H9 (cell line): ENCODE results near the gene TEAD1. TPM values are rescaled to one million over a fixed set of nuclear protein-coding genes. Genes with fewer than 3 reads are reported as not detected.

Experiments used
- DNase-seq: peaks from one replicate; pipeline ENCODE4 v3.0.0-alpha.2; 2017
- H2AFZ ChIP-seq: one replicate; pipeline ENCODE4 v1.6.1; 2013; ENCODE audit warnings: mild to moderate bottlenecking, low read length, control low read depth, moderate library complexity
- H2AK5ac ChIP-seq: 2 replicates; pipeline ENCODE4 v1.6.1; 2013; ENCODE audit warnings: low read length, control low read depth, mixed read lengths; ENCODE audit not compliant: insufficient read length
- H2BK120ac ChIP-seq: one replicate; pipeline ENCODE4 v1.6.1; 2013; ENCODE audit warnings: low read depth, mild to moderate bottlenecking, low read length, control low read depth, inconsistent platforms; ENCODE audit not compliant: poor library complexity, severe bottlenecking
- H2BK12ac ChIP-seq: 2 replicates; pipeline ENCODE4 v1.6.1; 2013; ENCODE audit warnings: low read length, control low read depth, mixed read lengths, low read depth; ENCODE audit not compliant: insufficient read length
- H2BK15ac ChIP-seq: 2 replicates; pipeline ENCODE4 v1.6.1; 2013; ENCODE audit warnings: low read depth, low read length, control low read depth
- H2BK20ac ChIP-seq: one replicate; pipeline ENCODE4 v1.6.1; 2013; ENCODE audit warnings: low read depth, mild to moderate bottlenecking, low read length, control low read depth, inconsistent platforms; ENCODE audit not compliant: poor library complexity, severe bottlenecking
- H2BK5ac ChIP-seq: 2 replicates; pipeline ENCODE4 v1.6.1; 2013; ENCODE audit warnings: low read length, control low read depth, mixed read lengths; ENCODE audit not compliant: insufficient read length
- H3K14ac ChIP-seq: 2 replicates; pipeline ENCODE4 v1.6.1; 2013; ENCODE audit warnings: low read length, control low read depth; ENCODE audit not compliant: insufficient read depth
- H3K18ac ChIP-seq: 2 replicates; pipeline ENCODE4 v1.6.1; 2013; ENCODE audit warnings: low read depth, mild to moderate bottlenecking, mixed read lengths, low read length, control low read depth; ENCODE audit not compliant: insufficient read length
- H3K23ac ChIP-seq: 2 replicates; pipeline ENCODE4 v1.6.1; 2013; ENCODE audit warnings: low read length, control low read depth, mixed read lengths, low read depth; ENCODE audit not compliant: insufficient read length
- H3K23me2 ChIP-seq: 2 replicates; pipeline ENCODE4 v1.6.1; 2013; ENCODE audit warnings: low read depth, mild to moderate bottlenecking, mixed read lengths, low read length, control low read depth; ENCODE audit not compliant: insufficient read length, poor library complexity, severe bottlenecking
- H3K27ac ChIP-seq: 2 replicates; pipeline ENCODE4 v1.5.1; 2013; ENCODE audit warnings: low read length, control low read depth, mixed read lengths, low read depth; ENCODE audit not compliant: insufficient read length
- H3K27me3 ChIP-seq: 2 replicates; pipeline ENCODE4 v1.6.1; 2013; ENCODE audit warnings: low read length, control low read depth, inconsistent platforms; ENCODE audit not compliant: insufficient read depth
- H3K4ac ChIP-seq: 2 replicates; pipeline ENCODE4 v1.6.1; 2013; ENCODE audit warnings: low read depth, mild to moderate bottlenecking, control low read depth, inconsistent platforms, low read length, moderate library complexity
- H3K4me1 ChIP-seq: 2 replicates; pipeline ENCODE4 v1.6.1; 2013; ENCODE audit warnings: low read length, control low read depth, inconsistent platforms; ENCODE audit not compliant: insufficient read depth
- H3K4me2 ChIP-seq: 2 replicates; pipeline ENCODE4 v1.6.1; 2013; ENCODE audit warnings: low read length, control low read depth, mixed read lengths; ENCODE audit not compliant: insufficient read length, insufficient read depth
- H3K56ac ChIP-seq: 2 replicates; pipeline ENCODE4 v1.6.1; 2013; ENCODE audit warnings: low read depth, mild to moderate bottlenecking, mixed read lengths, low read length, control low read depth; ENCODE audit not compliant: insufficient read length
- H3K79me1 ChIP-seq: 2 replicates; pipeline ENCODE4 v1.6.1; 2013; ENCODE audit warnings: low read depth, mild to moderate bottlenecking, moderate library complexity, low read length, control low read depth, inconsistent platforms; ENCODE audit not compliant: insufficient read depth, poor library complexity, severe bottlenecking
- H3K79me2 ChIP-seq: 2 replicates; pipeline ENCODE4 v1.6.1; 2013; ENCODE audit warnings: low read length, control low read depth, inconsistent platforms; ENCODE audit not compliant: insufficient read depth
- H3K9ac ChIP-seq: 2 replicates; pipeline ENCODE4 v1.6.1; 2013; ENCODE audit warnings: low read length, control low read depth, mixed read lengths; ENCODE audit not compliant: insufficient read length; ENCODE audit errors: extremely low read depth
- H3K9me3 ChIP-seq: one replicate; pipeline ENCODE4 v1.6.1; 2013; ENCODE audit warnings: low read depth, low read length, inconsistent platforms; ENCODE audit not compliant: control insufficient read depth
- H3T11ph ChIP-seq: one replicate; pipeline ENCODE4 v1.6.1; 2013; ENCODE audit warnings: mild to moderate bottlenecking, low read length, control low read depth, inconsistent platforms
- H4K20me1 ChIP-seq: one replicate; pipeline ENCODE4 v1.6.1; 2013; ENCODE audit not compliant: control insufficient read depth, insufficient read length, insufficient read depth
- H4K5ac ChIP-seq: 2 replicates; pipeline ENCODE4 v1.6.1; 2013; ENCODE audit warnings: low read depth, mild to moderate bottlenecking, mixed read lengths, low read length, control low read depth; ENCODE audit not compliant: insufficient read length
- H4K8ac ChIP-seq: replicated peaks from 2 replicates; pipeline ENCODE4 v1.6.1; 2013; ENCODE audit warnings: low read length, control low read depth, mixed read lengths, low read depth; ENCODE audit not compliant: insufficient read length
- H4K91ac ChIP-seq: 2 replicates; pipeline ENCODE4 v1.6.1; 2013; ENCODE audit warnings: low read depth, mild to moderate bottlenecking, moderate library complexity, mixed read lengths, low read length, control low read depth; ENCODE audit not compliant: insufficient read length
- H3K27ac Mint-ChIP-seq, 3 experiments: 2 replicates in 2 of 3; 3 replicates in 1 of 3; pipeline ENCODE4 v1.8.0; 2020 to 2021; ENCODE audit warnings: mixed read lengths in 3 of 3, mild to moderate bottlenecking in 1 of 3, moderate library complexity in 1 of 3
- H3K27me3 Mint-ChIP-seq: 2 replicates; pipeline ENCODE4 v1.8.0; 2021; ENCODE audit warnings: low read depth, mild to moderate bottlenecking, moderate library complexity, mixed read lengths
- H3K36me3 Mint-ChIP-seq, 3 experiments: 2 replicates in 2 of 3; 3 replicates in 1 of 3; pipeline ENCODE4 v1.8.0; 2020 to 2021; ENCODE audit warnings: low read depth in 3 of 3, mixed read lengths in 3 of 3; ENCODE audit not compliant: insufficient read depth in 1 of 3
- H3K4me1 Mint-ChIP-seq, 2 experiments: 2 replicates each; pipeline ENCODE4 v1.8.0; 2020; ENCODE audit warnings: mixed read lengths in 2 of 2
- H3K4me3 Mint-ChIP-seq, 2 experiments: 2 replicates in 1 of 2; 3 replicates in 1 of 2; pipeline ENCODE4 v1.8.0; 2020 to 2021; ENCODE audit warnings: mild to moderate bottlenecking in 2 of 2, mixed read lengths in 2 of 2, moderate library complexity in 1 of 2
- H3K9me3 Mint-ChIP-seq, 2 experiments: 2 replicates in 1 of 2; 3 replicates in 1 of 2; pipeline ENCODE4 v1.8.0; 2020; ENCODE audit warnings: mild to moderate bottlenecking in 2 of 2, mixed read lengths in 2 of 2, moderate library complexity in 1 of 2
- CTCF ChIP-seq: fragments of 200-600 bp; sonication (generic); conservative IDR thresholded peaks from 3 replicates; pipeline ENCODE4 v1.8.0; 2021; ENCODE audit warnings: antibody characterized with exemption, mild to moderate bottlenecking
- WGBS: extraction: QIAGEN DNeasy Blood & Tissue Kit; methylation state at CpG from one replicate; pipeline ENCODE4 v1.1.7; 2013; ENCODE audit warnings: missing lambda C conversion rate, low lambda C conversion rate, mixed read lengths; ENCODE audit not compliant: insufficient read length; ENCODE audit errors: extremely low coverage; 5-methylcytosine and 5-hydroxymethylcytosine counted together
- total RNA-seq: library from RNA; stranded (reverse); gene quantifications from 2 replicates; pipeline ENCODE4 v1.2.1, GENCODE V29; 2021

Gene TEAD1
- total RNA-seq, 1 experiment from 2014 or later, result 75.1 TPM

- Mint-ChIP-seq H3K27ac (no peak overlapping the region; a peak in 1 of 7 replicates), H3K4me1 (peaks cover 78 to 80% of the 10 kb centered on the region in 2 experiments), H3K36me3 (peaks cover 5 to 14% (median 11%) of the 10 kb centered on the region in 3 experiments), H3K27me3 (peaks cover 28% of the 10 kb centered on the region), H3K9me3 (peaks cover 0 to 2% of the 10 kb centered on the region in 2 experiments; a peak in 1 of 5 replicates), H3K4me3 (peak overlapping the region in 1 of 2 experiments; percentile 78; a peak in 3 of 5 replicates)
- peaks cover 28% of the 10 kb centered on the region for H3K4me1 ChIP-seq
- no peak overlapping the region for H2AFZ ChIP-seq
- H3K18ac ChIP-seq, result no peak overlapping the region
- no peak overlapping the region for H3K23ac ChIP-seq
- peak overlapping the region; percentile 2 for H3K9ac ChIP-seq
- no peak overlapping the region for H4K5ac ChIP-seq
- no peak overlapping the region for H3K56ac ChIP-seq
- H2BK5ac ChIP-seq, result no peak overlapping the region
- H3K23me2 ChIP-seq, result peaks cover 8% of the 10 kb centered on the region
- peaks cover 25% of the 10 kb centered on the region; the same call in 1 of the 2 replicates for H3K79me2 ChIP-seq
- peaks cover 4% of the 10 kb centered on the region for H3K79me1 ChIP-seq
- H2BK12ac ChIP-seq, result no peak overlapping the region
- H3K27me3 ChIP-seq, result 0 out of 2 replicates have a peak, but pooled peaks cover 2% of the 10 kb centered on the region
- H3K9me3 ChIP-seq, result no peaks in the 10 kb centered on the region
- H4K91ac ChIP-seq, result no peak overlapping the region
- H2AK5ac ChIP-seq, result no peak overlapping the region
- no peak overlapping the region for H3K4ac ChIP-seq
- TF ChIP-seq CTCF, result no peak
- no peak overlapping the region for H3K4me2 ChIP-seq
- H3K27ac ChIP-seq, result no peak overlapping the region
- no peak overlapping the region for H2BK120ac ChIP-seq
- H2BK15ac ChIP-seq, result no peak overlapping the region
- H2BK20ac ChIP-seq, result no peak overlapping the region
- H3T11ph ChIP-seq, result no peak overlapping the region
- H4K20me1 ChIP-seq, result no peaks in the 10 kb centered on the region
- no peak overlapping the region for H4K8ac ChIP-seq
- no peak for DNase-seq
- whole genome bisulfite sequencing, result no CpG with 5 or more reads among the region's 5 CpGs
- no peak overlapping the region for H3K14ac ChIP-seq
Measured at GRCh38 chr11:12678991-12679390, 4.8 kb downstream of the TEAD1 start.
